Mucosa of rectum (tissue), 2 donors: ENCODE measurements around the gene ERF.

ENCODE experiments used
- H3K27ac ChIP-seq, 2 donors: one replicate each; pipeline ENCODE4 v1.7.0; 2013; ENCODE audit warnings: inconsistent platforms in 2 of 2, low read depth in 2 of 2, low read length in 2 of 2
- H3K27me3 ChIP-seq, 2 donors: one replicate each; pipeline ENCODE4 v1.7.0; 2013; ENCODE audit warnings: low read length in 2 of 2; ENCODE audit not compliant: control insufficient read depth in 2 of 2, insufficient read depth in 2 of 2
- H3K36me3 ChIP-seq, 2 donors: one replicate each; pipeline ENCODE4 v1.7.0; 2013; ENCODE audit warnings: low read length in 2 of 2; ENCODE audit not compliant: control insufficient read depth in 2 of 2, insufficient read depth in 2 of 2
- H3K4me1 ChIP-seq, 2 donors: one replicate each; pipeline ENCODE4 v1.7.0; 2013; ENCODE audit warnings: low read length in 2 of 2, mild to moderate bottlenecking in 1 of 2; ENCODE audit not compliant: control insufficient read depth in 2 of 2, insufficient read depth in 2 of 2
- H3K4me3 ChIP-seq, 2 donors: one replicate each; pipeline ENCODE4 v1.7.0; 2013; ENCODE audit warnings: low read length in 2 of 2
- H3K9ac ChIP-seq, 2 donors: one replicate each; pipeline ENCODE4 v1.7.0; 2013; ENCODE audit warnings: low read length in 2 of 2, low read depth in 1 of 2, mild to moderate bottlenecking in 1 of 2
- H3K9me3 ChIP-seq, 2 donors: one replicate each; pipeline ENCODE4 v1.7.0; 2013; ENCODE audit warnings: low read length in 2 of 2; ENCODE audit not compliant: control insufficient read depth in 2 of 2
- donor health status: healthy.
- donor health status: Normal muscosa, but diverticular disease.

The ERF gene

DNA sequence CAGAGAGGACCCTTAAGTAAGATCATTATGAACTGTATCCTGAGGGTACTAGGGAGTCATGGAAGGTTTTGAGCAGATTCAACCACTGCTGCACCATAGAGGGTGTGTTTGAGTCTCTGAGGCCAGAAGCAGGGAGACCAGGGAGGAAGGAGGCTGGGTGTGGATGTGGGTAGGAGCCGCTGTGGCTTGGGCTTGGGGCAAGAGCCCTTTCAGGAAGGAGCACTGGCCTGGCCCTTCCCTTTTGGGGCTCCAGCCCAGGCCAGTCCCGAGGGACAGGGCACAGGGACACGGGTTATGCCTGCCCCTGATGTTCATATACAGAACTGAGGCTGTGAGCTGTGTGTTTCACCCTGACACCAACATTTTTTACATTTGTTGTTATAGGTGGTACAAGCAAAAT lies 21.4 kb upstream of the ERF start:
- H3K9me3 ChIP-seq = no peaks in the 10 kb centered on the region
- no peak overlapping the region for H3K9ac ChIP-seq
- H3K4me3 ChIP-seq = no peak overlapping the region
- no peak overlapping the region for H3K27ac ChIP-seq
- no peaks in the 10 kb centered on the region for H3K27me3 ChIP-seq
- peaks cover 27 to 34% of the 10 kb centered on the region in 2 donors for H3K4me1 ChIP-seq
- H3K36me3 ChIP-seq = peaks cover 26 to 30% of the 10 kb centered on the region in 2 donors

DNA sequence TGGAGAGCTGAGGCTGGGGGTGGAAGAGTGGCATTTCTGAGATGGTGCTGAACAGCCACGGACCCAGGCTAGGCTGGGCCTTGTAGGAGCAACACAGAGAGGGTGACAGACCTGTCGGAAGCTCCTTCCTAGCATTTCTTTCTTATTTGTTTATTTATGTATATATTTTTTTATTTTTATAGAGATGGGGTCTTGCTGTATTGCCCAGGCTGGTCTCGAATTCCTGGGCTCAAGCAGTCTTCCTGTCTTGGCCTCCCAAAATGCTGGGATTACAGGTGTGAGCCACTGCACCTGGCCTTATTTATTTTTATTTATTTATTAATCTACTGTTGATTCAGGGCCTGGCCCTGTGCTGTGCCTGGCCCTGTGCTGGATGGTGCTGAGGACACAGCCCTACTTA lies 20.6 kb upstream of the ERF start:
- Histone ChIP-seq H3K36me3 (peaks cover 26 to 30% of the 10 kb centered on the region in 2 donors), H3K4me3 (no peak overlapping the region), H3K9me3 (no peaks in the 10 kb centered on the region), H3K9ac (no peak overlapping the region), H3K27me3 (no peaks in the 10 kb centered on the region), H3K27ac (no peak overlapping the region), H3K4me1 (peaks cover 31 to 40% of the 10 kb centered on the region in 2 donors)

DNA sequence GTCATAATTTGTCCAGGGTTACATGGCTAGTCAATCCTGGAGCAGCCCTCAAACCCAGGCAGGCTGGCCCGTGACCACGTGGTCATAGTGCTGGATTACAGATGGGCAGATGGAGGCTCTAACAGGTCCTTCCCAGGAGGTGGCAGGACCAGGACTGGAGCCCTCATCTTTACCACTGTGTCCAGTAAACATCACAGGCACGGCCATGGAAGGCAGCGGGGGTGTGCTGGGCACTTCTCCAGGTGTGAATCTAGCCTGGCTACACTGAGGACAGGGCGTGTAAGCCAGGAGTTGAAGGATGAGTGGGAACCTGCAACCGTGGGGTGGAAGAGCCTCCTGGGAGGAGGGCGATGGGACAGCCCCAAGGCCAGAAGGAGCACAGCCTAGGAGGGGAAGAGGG lies 20.2 kb upstream of the ERF start:
- Histone ChIP-seq H3K4me1 (peaks cover 36 to 44% of the 10 kb centered on the region in 2 donors), H3K36me3 (peaks cover 26 to 30% of the 10 kb centered on the region in 2 donors)

DNA sequence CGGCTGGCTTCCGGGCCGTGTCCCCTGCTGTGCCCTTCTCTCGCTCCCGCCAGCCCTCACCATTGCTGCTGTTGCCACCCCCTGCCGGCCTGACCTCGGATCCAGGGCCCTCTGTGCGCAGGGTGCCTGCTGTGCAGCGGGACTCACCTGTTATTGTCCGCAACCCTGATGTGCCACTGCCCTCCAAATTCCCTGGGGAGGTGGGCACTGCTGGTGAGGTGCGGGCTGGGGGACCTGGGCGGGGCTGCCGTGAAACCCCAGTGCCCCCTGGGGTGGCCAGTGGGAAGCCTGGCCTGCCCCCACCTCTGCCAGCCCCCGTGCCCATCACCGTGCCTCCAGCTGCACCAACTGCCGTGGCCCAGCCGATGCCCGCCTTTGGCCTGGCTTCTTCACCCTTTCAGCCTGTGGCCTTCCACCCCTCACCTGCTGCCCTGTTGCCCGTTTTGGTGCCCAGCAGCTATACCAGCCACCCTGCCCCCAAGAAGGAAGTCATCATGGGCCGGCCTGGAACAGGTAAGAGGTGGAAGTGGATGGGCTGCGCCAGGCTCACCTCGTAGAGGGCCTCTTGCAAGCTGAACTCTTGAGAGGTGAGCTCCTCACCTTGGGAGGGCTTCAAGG lies 19.2 kb upstream of the ERF start:
- no peak overlapping the region for H3K4me3 ChIP-seq
- no peaks in the 10 kb centered on the region for H3K9me3 ChIP-seq
- H3K36me3 ChIP-seq = peaks cover 26 to 30% of the 10 kb centered on the region in 2 donors
- no peaks in the 10 kb centered on the region for H3K27me3 ChIP-seq
- H3K27ac ChIP-seq = no peak overlapping the region
- no peak overlapping the region for H3K9ac ChIP-seq
- H3K4me1 ChIP-seq = peaks cover 36 to 44% of the 10 kb centered on the region in 2 donors

More for the DNA sequence above, 20.2 kb upstream of the ERF start:
- no peaks in the 10 kb centered on the region for H3K27me3 ChIP-seq
- no peak overlapping the region for H3K9ac ChIP-seq
- H3K9me3 ChIP-seq = no peaks in the 10 kb centered on the region
- no peak overlapping the region for H3K4me3 ChIP-seq
- no peak overlapping the region for H3K27ac ChIP-seq

DNA sequence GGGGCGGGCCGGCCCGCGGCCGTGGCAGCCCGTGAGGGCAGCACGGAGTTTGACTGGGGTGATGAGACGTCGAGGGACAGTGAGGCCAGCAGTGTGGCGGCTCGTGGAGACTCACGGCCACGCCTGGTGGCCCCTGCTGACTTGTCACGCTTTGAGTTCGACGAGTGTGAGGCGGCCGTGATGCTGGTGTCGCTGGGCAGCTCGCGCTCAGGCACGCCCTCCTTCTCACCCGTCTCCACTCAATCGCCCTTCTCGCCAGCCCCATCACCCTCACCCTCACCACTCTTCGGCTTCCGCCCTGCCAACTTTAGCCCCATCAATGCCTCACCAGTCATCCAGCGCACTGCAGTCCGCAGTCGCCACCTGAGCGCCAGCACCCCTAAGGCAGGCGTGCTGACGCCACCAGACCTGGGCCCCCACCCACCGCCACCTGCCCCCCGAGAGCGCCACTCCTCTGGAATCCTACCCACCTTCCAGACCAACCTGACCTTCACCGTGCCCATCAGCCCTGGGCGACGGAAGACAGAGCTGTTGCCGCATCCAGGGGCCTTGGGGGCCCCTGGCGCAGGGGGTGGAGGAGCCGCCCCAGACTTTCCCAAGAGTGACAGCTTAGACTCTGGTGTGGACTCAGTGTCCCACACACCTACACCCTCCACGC lies 18.6 kb upstream of the ERF start:
- H3K9ac ChIP-seq = no peak overlapping the region
- H3K4me3 ChIP-seq = no peak overlapping the region
- H3K4me1 ChIP-seq = peaks cover 30 to 37% of the 10 kb centered on the region in 2 donors
- H3K27me3 ChIP-seq = no peaks in the 10 kb centered on the region
- H3K27ac ChIP-seq = no peak overlapping the region
- H3K9me3 ChIP-seq = no peaks in the 10 kb centered on the region
- H3K36me3 ChIP-seq = peaks cover 26 to 30% of the 10 kb centered on the region in 2 donors

DNA sequence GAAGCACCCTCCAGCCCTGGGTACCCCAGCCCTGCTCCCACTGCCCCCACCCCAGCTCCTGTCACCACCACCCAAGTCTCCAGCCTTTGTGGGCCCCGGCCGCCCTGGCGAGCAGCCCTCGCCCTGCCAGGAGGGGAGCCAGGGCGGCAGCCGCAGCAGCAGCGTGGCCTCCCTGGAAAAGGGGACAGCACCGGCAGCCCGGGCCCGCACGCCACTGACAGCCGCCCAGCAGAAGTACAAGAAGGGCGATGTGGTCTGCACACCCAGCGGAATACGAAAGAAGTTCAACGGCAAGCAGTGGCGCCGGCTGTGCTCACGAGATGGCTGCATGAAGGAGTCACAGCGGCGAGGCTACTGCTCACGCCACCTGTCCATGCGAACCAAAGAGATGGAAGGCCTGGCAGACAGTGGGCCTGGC lies 18.1 kb upstream of the ERF start:
- Histone ChIP-seq H3K4me3 (no peak overlapping the region), H3K36me3 (peaks cover 26 to 30% of the 10 kb centered on the region in 2 donors), H3K4me1 (peaks cover 25 to 32% of the 10 kb centered on the region in 2 donors), H3K9ac (no peak overlapping the region), H3K9me3 (no peaks in the 10 kb centered on the region), H3K27me3 (no peaks in the 10 kb centered on the region), H3K27ac (no peak overlapping the region)

DNA sequence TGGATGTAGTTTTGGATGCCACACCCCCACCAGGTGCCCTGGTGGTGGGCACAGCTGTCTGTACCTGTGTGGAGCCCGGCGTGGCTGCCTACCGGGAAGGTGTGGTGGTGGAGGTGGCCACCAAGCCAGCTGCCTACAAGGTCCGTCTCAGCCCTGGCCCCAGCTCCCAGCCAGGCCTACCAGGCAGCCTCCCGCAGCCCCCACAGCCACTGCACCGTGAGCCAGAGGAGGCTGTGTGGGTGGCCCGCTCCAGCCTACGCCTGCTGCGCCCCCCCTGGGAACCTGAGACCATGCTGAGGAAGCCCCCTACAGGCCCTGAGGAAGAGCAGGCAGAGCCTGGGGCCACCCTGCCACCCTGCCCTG lies 17.6 kb upstream of the ERF start:
- Histone ChIP-seq H3K4me1 (peaks cover 25 to 32% of the 10 kb centered on the region in 2 donors), H3K36me3 (peaks cover 26 to 30% of the 10 kb centered on the region in 2 donors)

DNA sequence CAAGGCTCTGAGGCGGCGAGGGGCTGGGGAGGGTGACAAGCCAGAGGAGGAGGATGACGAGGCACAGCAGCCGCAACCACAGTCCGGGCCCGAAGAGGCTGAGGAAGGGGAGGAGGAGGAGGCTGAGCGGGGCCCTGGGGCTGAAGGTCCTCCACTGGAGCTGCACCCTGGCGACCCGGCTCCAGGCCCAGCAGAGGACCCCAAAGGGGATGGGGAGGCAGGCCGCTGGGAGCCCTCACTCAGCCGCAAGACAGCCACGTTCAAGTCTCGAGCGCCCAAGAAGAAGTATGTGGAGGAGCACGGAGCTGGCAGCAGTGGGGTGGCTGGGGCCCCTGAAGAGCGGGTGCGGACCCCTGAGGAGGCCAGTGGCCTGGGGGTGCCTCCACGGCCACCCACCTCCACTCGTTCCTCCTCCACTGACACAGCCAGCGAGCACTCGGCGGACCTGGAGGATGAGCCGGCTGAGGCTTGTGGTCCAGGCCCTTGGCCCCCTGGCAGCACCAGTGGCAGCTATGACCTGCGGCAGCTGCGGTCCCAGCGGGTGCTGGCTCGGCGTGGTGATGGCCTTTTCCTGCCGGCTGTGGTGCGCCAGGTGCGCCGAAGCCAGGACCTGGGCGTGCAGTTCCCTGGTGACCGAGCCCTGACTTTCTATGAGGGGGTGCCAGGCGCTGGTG lies 17.1 kb upstream of the ERF start:
- no peak overlapping the region for H3K9ac ChIP-seq
- H3K4me1 ChIP-seq = peaks cover 26 to 32% of the 10 kb centered on the region in 2 donors
- H3K27ac ChIP-seq = no peak overlapping the region
- peaks cover 26 to 30% of the 10 kb centered on the region in 2 donors for H3K36me3 ChIP-seq
- H3K4me3 ChIP-seq = no peak overlapping the region
- H3K27me3 ChIP-seq = no peaks in the 10 kb centered on the region
- no peaks in the 10 kb centered on the region for H3K9me3 ChIP-seq

More for the DNA sequence above, 17.6 kb upstream of the ERF start:
- H3K9ac ChIP-seq = no peak overlapping the region
- no peaks in the 10 kb centered on the region for H3K27me3 ChIP-seq
- no peak overlapping the region for H3K4me3 ChIP-seq
- H3K27ac ChIP-seq = no peak overlapping the region
- no peaks in the 10 kb centered on the region for H3K9me3 ChIP-seq

DNA sequence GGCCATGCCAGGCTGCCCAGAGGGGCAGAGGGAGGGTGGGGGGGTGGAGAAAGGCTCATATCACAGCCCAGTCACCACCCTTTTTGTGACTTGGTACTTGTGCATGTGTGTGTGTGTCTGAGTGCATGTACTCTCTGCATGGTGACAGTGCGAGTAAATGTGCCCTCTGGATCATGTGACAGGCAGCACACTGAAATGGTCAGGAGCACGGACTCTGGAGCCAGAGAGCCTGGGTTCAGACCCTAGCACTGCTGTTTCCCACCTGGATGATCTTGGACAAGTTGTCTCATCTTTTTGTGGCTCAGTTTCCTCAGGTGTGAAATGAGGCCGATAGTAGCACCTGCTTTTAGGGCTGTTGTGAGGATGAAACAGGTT lies 16.1 kb upstream of the ERF start:
- H3K36me3 ChIP-seq = peaks cover 26 to 30% of the 10 kb centered on the region in 2 donors
- H3K4me1 ChIP-seq = peaks cover 26 to 31% of the 10 kb centered on the region in 2 donors
- no peaks in the 10 kb centered on the region for H3K9me3 ChIP-seq
- peak overlapping the region; percentile 92 to 95 for H3K27ac ChIP-seq
- peak overlapping the region; percentile 86 to 89 for H3K4me3 ChIP-seq
- no peaks in the 10 kb centered on the region for H3K27me3 ChIP-seq
- peak overlapping the region; percentile 54 to 93 for H3K9ac ChIP-seq

DNA sequence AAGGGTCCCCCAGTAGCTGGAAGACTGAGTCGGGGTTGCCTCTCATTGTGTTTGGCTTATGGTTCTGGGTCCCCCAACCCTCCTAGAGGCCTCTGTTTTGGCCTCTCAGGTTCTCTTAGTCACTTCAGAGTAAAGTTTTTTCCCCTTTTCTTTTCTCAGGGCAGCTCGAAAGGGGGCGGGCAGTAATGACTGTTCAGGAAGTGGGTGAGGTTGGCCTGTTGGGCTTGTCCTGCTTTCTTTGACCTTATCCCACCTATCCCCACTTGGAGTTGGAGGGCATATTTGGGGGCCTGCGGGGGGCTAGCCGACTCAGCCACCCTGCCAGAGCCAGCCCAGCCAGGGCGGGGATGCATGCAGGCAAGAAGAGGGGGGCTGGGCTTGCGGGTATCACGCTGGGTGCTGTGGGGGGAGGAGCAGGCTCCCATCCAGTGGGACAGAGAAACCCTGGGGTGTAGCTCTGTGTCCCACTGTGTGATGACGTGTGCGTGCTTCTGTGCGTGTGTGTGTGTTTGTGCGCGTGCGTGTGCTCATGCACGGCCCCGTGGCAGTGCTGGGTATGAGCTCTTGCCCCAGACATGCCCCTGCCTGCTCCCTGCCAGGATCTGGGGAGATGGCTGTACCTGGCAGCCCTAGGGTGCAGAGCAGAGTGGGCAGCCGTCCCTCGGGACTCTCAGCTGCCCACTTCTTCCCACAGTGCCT lies 15.6 kb upstream of the ERF start:
- Histone ChIP-seq H3K4me1 (peaks cover 26 to 31% of the 10 kb centered on the region in 2 donors), H3K9ac (peak overlapping the region; percentile 91 to 93), H3K27ac (peak overlapping the region; percentile 92 to 95), H3K4me3 (peak overlapping the region; percentile 86 to 89), H3K27me3 (no peaks in the 10 kb centered on the region), H3K9me3 (no peaks in the 10 kb centered on the region), H3K36me3 (peaks cover 26 to 30% of the 10 kb centered on the region in 2 donors)
